Activated CD4-positive, alpha-beta T cell treated with anti-CD3 and anti-CD28 coated beads, Interleukin-2, Interleukin-6, amounts not matched to agents 100 ng/mL and 50 ng/mL, durations not matched to agents 16 hours and 8 hours (primary cell): ENCODE results near the gene CSRP2.
A peak's percentile ranks its signal among the peaks of the same experiment; 100 is the strongest.

Experiments used
- DNase-seq: peaks from one replicate; pipeline ENCODE4 v3.0.0-alpha.2; 2020

The CSRP2 gene

GRCh38 chr12:76859611-76860010 lies 19.2 kb downstream of the CSRP2 start:
- no peak for DNase-seq

GRCh38 chr12:76856018-76856644 lies 22.7 kb downstream of the CSRP2 start:
- no peak for DNase-seq

- DNase-seq: no peak
Observed at GRCh38 chr12:76855271-76855670, 23.5 kb downstream of the CSRP2 start.

- DNase-seq: no peak
Observed at GRCh38 chr12:76852106-76852505, 26.7 kb downstream of the CSRP2 start.

- no peak for DNase-seq
Observed at GRCh38 chr12:76848132-76848531, 30.7 kb downstream of the CSRP2 start.

- no peak for DNase-seq
Observed at GRCh38 chr12:76847260-76847659, 31.6 kb downstream of the CSRP2 start.

- DNase-seq: no peak
Observed at GRCh38 chr12:76836633-76837032, 42.2 kb downstream of the CSRP2 start.

GRCh38 chr12:76830436-76830835 lies 48.4 kb downstream of the CSRP2 start:
- no peak for DNase-seq

GRCh38 chr12:76820888-76821482 lies 57.8 kb downstream of the CSRP2 start:
- DNase-seq: peak; percentile 3

- no peak for DNase-seq
Observed at GRCh38 chr12:76813972-76814371, 64.8 kb downstream of the CSRP2 start.

- no peak for DNase-seq
Observed at GRCh38 chr12:76813265-76813664, 65.6 kb downstream of the CSRP2 start.

GRCh38 chr12:76811976-76812375 lies 66.8 kb downstream of the CSRP2 start:
- no peak for DNase-seq

- DNase-seq: no peak
Observed at GRCh38 chr12:76810671-76811419, 68.0 kb downstream of the CSRP2 start.
